HG03060 (cell line): ENCODE results near the gene SLC25A28.
"Not testable (repeated sequence)": the region's sequence is repeated elsewhere in the genome, so short reads cannot be mapped to it uniquely, and the experiment has no call there.

Experiments
- ATAC-seq: cut with Tn5 transposase; IDR thresholded peaks from one replicate; pipeline ENCODE4 v1.9.1; 2021; ENCODE audit warnings: low read depth, moderate number of reproducible peaks; ENCODE audit not compliant: unreplicated experiment

Gene SLC25A28

DNA sequence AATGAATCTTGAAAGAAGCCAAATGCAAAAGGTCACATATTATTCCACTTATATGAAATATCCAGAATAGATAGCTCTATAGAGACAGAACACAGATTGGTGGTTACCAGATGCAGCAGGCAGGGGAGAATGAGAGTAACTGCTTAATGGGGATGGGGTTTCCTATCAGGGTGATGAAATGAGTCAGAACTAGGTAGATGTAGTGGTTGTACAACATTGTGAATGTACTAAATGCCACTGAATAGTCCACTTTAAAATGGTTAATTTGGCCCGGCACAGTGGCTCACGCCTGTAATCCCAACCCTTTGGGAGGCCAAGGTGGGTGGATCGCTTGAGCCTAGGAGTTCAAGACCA is 9.4 kb upstream of the SLC25A28 start:
- ATAC-seq: no peak

GRCh38 chr10:99628923-99629624 is 8.8 kb upstream of the SLC25A28 start:
- no peak for ATAC-seq

DNA sequence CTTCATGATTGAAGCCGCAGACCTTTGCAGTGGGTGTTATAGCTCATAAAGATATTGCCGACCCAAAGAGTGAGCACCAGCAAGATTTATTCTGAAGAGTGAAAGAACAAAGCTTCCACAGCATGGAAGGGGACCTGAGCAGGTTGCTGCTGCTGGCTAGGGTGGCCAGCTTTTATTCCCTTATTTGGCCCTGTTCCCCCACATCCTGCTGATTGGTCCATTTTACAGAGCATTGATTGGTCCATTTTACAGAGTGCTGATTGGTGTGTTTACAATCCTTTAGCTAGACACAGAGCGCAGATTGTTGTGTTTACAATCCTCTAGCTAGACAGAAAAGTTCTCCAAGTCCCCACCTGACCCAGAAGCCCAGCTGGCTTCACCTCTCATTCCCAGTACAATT is 4.9 kb upstream of the SLC25A28 start:
- ATAC-seq: not testable (repeated sequence)

DNA sequence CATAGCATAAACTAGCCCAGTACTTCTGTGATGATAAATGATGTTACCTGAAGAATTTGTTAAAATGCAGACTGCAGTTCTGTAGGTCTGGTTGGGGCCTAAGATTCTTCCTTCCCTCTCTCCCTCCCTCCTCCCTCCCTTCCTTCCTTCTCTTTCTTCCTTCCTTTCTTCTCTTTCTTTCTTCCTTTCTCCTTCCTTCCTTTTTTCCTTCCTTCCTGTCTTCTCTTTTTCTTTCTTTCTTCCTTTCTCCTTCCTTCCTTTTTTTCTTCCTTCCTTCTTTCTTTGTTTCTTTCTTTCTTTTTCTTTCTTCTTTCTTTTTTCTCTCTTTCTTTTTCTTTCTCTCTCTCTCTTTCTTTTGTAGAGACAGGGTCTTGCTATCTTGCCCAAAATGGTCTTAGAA is 3.7 kb upstream of the SLC25A28 start:
- no peak for ATAC-seq

DNA sequence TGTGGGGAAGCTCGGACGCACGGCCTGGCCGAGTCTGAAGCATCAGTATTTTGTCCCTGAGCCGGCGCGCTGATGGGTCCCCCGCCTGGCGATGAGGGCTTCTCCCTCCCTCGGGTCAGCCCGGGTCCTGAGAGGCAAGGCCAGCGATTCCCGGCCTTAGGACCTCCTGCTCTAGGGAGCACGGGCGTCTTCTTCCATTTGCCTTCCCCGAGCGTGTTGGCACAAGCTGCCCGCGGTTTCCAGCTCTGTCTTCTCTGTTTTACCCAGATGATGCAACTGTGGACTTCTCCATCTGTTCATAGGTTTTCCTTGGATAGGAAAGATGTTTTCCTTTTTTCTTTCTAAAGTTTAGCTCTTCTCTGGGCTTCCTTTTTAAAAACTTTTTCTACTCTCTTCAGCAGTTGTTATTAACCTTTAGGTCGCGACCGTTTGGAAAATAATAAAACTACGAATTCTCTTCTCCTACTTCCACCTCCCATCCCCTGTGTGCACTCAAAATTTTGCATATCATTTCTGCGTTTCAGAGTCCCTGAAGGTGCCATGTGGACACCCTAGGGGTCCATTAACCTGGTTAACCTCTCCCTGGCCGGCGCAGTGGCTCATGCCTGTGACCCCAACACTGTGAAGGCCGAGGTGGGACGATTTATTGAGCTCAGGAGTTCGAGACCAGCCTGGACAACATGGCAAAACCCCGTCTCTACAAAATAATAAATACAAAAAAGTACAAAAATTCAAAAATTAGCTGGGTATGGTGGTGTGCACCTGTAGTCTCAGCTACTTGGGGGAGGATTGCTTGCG is 1.4 kb upstream of the SLC25A28 start:
- ATAC-seq: no peak

GRCh38 chr10:99620711-99621453 is 643 bp upstream of the SLC25A28 start:
- ATAC-seq: peak; percentile 10

DNA sequence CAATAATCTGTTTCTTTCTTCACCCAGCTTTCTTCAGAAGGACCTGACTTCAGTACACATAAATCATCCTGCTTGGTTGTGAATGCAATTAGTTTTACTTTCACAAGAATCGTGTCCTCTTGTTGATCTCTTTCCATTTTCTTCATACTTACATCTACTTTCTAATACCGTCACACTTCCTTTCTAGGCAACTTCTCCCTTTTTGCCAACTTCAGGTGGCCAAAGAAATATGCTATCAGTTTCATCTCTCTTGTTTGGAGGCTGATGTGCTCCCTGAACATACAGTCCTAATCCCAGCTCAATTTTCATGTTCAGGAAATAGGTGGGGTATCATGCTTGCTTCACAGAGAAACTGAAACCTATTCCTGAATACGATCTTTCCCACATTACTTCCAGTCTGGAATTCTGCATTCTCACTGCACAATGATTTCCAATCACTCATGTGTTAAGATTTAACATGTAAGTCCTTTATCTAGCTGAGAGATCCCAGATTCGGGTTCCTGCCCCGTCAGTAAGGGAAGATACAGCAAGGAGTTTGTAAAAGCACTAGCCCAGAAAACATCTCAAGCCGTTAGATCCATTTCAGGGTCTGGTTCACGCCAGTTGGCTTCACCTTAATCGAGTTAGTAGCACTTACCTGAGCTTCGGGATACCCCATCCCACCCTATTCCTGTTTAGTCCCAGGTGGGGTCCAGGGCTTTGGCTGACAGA is 994 bp downstream of the SLC25A28 start:
- no peak for ATAC-seq

DNA sequence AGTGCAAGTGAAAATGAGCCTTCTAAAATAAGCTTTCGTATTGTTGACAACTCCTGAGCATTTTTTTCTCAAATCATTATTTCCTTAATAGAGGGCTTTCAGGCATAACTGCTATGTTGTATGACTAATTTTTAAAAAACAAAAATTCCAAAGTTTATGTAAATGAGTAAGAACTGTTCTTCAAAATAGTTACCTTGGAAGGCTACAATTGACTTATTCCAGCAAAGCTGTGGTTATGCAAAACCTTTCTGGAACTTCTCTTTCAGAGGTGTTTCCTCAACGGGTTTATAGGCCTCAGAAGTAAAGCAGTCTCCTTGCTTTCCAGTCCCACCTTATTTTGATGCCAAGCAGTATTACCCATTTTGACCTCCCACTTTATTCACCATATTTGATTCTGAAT is 2.5 kb downstream of the SLC25A28 start:
- ATAC-seq: no peak

GRCh38 chr10:99615426-99615825 is 4.8 kb downstream of the SLC25A28 start:
- no peak for ATAC-seq

DNA sequence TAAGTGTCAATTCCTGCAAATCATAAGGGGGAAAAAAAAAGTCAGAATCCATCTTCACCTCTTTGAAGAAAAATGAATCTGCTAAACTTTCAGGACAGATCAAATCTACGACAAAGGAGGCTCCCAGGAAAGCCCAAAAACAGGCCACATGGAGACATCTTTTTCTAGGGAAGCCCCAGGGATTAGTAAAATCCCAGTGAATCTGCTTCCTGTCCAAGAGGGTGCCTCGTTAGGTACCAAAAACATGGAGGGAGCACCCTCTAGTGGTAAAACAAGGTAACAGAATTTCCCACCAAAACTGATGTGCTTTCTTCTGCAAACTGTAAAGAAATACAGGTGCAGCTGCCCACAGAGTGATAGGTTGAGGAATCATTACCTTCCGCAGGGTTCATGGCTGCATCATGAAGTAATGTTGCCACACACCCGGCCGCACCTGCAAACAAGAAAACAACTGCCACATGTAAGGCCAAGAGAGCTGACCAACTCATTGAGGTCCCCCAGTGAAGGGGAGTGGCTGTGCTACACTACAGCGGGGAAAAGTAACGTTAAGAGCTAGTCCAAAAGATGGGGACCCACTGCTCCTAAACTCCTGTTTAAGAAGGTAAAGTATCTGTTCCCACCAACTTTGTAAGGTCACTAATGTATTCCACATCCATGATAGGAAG is 7.9 kb downstream of the SLC25A28 start:
- no peak for ATAC-seq

GRCh38 chr10:99611326-99611725 is 8.9 kb downstream of the SLC25A28 start:
- no peak for ATAC-seq

DNA sequence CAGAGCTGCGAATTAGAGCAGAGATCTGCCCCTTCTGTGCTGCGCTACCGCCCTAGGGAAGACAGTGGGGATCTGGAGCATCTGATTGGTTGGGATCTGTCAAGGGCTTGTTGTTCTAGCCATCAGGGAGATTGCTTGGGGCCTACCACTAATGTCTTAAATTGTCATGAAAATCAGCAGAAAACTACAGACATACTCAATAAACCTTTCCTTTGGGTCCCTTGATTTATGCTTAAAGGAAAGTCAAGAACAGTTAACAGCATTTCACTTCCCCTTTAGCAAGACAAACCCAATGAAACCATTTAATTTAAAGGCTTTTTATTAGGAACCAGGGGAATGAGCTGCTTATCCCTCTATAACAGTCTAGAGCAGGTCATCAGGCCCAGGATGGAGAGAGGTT is 10.0 kb downstream of the SLC25A28 start:
- no peak for ATAC-seq

DNA sequence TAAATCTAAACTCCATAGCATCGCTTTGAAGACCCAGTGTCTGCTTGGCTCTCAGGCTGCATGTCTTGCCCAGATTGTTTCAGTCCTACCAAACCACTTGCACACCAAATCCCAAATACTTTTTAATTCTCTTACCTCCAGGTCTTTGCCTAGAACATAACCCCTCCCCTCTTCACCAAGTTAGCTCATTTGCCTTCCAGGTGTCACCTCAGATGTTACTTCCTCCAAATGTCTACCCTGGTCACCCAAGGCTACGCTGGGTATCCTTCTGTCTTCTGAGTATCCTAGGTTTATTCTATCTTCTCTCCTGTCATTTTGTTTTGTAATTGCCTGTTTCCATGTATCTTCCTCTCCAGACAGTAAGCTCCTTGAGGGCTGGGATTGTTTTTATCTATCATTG is 11.1 kb downstream of the SLC25A28 start:
- ATAC-seq: no peak

GRCh38 chr10:99605351-99605750 is 14.9 kb downstream of the SLC25A28 start:
- ATAC-seq: no peak

DNA sequence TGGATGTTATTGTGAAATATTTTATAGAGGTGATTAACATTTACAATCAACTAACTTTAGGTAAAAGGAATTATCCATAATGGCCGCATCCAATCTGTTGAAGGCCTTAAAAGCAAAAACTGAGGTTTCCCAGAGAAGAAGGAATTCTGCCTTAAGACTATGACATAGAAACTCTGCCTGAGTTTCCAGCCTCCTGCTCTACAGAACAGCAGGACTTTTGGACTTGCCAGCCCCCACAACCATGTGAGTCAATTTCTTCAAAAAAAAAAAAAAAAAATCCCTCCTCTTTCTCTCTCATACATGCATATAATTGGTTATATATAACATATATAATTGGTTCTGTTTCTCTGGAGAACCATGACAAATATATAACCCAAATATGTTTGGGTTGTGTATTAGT is 15.4 kb downstream of the SLC25A28 start:
- no peak for ATAC-seq

GRCh38 chr10:99598781-99599509 is 21.3 kb downstream of the SLC25A28 start:
- no peak for ATAC-seq

DNA sequence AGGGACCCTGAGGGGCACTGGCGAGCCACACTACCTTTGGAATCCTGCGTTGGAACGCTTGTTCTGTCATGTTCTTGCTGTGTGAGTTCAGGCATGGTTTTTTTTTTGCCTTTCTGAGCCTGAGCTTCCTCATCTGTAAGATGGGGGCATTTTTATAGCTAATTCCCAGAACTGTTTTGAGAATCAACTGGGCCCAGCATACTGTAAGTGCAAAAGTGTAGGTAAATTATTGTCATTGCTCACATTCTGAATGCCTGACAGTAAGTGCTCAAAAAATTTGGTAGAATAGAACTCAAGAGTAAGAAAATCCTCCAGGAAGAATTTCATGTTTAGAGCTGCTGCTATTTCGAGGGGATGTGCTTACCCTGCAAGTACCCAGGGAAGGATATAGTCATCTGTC is 22.2 kb downstream of the SLC25A28 start:
- ATAC-seq: no peak

DNA sequence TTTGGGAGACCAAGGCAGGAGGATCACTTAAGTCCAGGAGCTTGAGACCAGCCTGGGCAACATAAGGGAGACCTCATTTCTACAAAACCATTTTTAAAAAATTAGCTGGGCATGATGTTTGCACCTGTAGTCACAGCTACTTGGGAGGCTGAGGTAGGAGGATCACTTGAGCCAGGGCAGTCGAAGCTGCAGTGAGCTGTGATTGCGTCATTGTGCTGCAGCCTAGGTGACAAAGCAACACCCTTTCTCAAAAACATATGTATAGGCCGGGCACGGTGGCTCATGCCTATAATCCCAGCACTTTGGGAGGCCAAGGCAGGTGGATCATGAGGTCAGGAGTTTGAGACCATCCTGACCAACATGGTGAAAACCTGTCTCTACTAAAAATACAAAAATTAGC is 23.5 kb downstream of the SLC25A28 start:
- ATAC-seq: not testable (repeated sequence)

GRCh38 chr10:99595770-99596465 is 24.3 kb downstream of the SLC25A28 start:
- no peak for ATAC-seq
